ENCODE results near the gene SH2D3C.

- no peak for TF ChIP-seq CTCF (conservative IDR thresholded peaks at IDR 0.05)
- no peak for TF ChIP-seq EZH2 (IDR thresholded peaks at IDR 0.05; ENCODE audit: low read depth)
These were observed 46.5 kb downstream of the SH2D3C start for GRCh38 chr9:127731938-127732337.
